Right lung (tissue), 5 donors: ENCODE data around the gene KLC1. TPM values are rescaled to one million over a fixed set of nuclear protein-coding genes. Genes with fewer than 3 reads are reported as not detected.
"Not testable (repeated sequence)": the region's sequence is repeated elsewhere in the genome, so short reads cannot be mapped to it uniquely, and the experiment has no call there.

ENCODE experiments used
- DNase-seq, 2 donors: peaks; one replicate each; pipeline ENCODE4 v3.0.0-alpha.2; 2013
- polyA plus RNA-seq, 5 donors: library from polyadenylated mRNA; unstranded; fragments of 120-200 nt; gene quantifications; one replicate each; pipeline versions ENCODE4 v1.2.1 to v1.2.3, GENCODE V29; 2013; ENCODE audit warnings: inconsistent platforms in 1 of 5, low replicate concordance in 1 of 5; ENCODE audit not compliant: insufficient read length in 5 of 5, insufficient read depth in 1 of 5

Gene KLC1
- polyA plus RNA-seq, 5 donors: 111 to 152 (median 142) TPM

DNA sequence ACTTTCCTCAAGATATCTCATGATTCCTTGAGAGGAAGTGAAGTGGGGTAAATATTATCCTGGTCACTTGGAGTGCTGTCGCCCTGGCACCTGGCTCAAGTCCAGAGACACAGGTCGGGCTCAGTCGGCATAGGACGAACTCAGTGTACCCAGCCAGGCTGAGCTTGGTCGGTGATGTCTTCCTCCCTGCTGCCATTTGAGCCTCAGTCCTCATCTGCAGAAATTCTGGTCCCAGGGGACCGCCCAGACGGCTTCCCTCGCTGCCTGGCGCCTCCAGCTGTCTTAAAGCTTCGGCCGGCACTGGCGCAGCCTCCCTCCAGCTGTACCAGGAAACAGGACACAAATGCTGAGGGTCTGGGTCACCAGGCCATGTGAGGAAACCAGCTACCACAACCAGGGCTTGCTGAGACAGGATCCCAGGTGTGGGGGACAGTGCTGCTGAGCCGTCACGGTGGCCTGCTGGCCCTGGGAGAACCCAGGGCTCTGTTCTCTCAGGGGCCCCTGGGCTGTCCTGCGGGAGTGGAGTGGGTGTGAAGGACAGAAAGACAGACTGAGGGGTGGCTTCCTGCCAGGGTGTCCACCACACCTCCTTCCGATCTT, 5.0 kb upstream of the KLC1 start:
- DNase-seq: peak; percentile 32 to 54

DNA sequence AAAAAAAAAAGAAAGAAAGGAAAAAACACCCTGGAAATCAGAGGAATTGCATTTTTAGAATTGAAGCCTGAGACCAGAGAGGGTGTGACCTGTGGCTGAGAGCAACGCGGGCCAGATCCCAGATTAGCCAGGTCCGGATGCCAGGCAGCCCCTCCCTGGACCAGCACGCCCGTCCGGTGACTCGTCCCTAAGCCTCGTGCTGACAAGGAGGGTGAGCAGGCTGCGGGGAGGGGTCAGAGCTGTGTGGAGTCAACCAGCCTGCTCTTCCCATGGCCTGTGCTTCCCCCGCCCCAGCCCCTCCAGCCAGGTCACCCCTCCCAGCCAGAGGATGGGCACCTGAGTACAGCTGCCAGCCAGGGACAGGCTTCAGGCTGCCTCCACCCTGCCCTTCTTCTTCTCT, 4.2 kb upstream of the KLC1 start:
- no peak for DNase-seq

DNA sequence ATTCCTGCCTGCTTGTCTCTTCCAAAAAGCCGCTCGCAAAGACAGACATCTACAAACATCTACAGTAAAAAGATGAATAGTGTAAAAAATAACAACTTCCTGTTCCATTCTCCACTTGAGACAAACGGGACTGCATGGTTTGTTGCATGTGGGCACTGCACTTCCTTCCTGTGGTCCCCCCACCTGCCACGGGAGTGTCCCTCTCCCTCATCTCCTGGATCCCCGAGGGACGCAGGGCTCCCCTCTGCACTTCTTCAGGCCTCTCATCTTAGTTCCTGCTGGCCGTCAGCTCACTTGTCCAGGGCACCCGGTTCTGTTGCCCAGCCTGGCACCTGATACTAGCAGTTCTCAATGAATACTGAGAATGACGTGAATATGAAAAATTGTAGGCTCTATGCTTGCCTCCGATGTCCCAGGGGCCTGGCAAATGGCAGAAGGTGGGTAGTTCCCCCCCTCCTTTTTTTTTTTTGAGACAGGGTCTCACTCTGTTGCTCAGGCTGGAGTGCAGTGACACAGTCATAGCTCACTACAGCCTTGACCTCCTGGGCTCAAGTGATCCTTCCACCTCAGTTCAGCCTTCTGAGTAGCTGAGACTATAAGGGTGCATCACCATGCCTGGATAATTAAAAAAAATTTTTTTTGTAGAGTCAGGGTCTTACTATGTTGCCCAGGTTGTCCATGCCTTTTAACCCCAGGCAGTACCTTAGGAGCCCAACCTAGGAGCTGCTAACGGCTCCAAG, 3.5 kb upstream of the KLC1 start:
- DNase-seq: no peak

DNA sequence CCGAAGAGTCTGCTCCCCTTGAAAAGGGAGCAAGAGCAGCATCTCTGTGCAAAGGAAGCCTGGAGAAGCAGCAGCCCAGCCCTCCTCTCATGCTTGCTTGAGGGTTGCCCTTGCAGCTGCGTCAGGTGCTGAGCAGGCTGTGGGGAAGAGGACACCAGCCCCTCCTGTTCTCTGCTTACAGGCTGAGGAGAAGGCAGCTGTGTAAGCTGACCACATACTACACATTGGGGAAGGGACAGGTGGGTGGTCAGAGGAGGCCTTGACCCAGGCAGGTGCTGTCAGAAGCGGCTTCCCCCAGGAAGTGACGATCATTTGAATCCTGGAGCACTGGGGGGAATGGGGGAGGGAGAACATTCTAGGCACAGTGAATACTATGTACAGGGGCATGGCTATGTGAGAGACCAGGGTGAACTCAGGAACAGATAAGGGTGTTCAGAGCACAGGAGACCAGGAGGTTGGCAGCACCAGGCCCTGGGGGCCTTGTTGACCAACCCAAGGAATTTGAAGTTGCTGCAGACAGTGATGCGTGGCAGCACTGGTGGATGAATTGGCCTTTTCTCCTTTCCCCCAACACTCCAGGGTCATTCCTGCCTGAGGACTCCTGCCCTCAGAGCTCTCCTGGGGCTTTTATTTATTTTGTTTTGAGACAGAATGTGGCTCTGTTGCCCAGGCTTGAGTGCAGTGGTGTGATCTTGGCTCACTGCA, 2.7 kb upstream of the KLC1 start:
- DNase-seq: no peak

DNA sequence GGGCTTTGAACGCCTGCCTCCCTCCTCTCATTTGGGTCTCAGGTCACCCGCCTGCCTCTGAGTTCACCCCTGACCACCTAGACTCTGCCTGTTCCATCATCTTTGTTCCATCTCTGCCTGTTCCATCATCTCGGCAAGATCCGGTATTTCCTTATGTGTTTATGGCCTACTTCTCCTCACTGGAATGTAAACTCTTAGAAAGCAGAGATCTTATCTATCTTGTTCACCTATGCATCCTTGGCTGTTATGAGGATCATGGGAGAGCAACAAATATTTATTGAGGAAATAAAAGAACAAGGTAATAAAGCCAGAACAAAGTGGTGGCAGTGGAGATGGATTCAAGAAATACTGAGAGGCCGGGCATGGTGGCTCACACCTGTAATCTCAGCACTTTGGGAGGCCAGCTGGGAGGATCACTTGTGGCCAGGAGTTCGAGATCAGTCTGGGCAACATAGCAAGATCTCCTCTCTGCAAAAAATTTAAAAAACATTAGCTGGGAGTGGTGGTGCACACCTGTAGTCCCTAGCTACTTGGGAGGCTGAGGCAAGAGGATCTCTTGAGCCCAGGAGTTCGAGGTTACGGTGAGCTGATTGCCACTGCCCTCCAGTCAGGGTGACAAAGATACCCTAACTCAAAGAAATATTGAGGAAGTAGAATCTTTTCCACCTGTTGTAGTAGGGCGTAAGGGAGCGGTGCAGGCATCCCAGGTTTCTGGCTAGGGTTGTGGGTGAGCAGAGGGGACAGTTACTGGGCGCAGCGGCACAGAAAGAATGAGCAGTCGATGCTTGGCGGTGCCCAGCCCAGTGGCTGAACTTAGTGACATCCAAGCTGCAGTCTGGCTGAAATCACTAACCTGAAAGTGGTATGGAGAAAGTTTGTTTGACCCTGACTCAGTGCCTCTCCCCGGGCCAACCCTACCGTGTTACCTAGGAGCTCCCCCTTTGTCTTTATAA, 1.7 kb upstream of the KLC1 start:
- no peak for DNase-seq

DNA sequence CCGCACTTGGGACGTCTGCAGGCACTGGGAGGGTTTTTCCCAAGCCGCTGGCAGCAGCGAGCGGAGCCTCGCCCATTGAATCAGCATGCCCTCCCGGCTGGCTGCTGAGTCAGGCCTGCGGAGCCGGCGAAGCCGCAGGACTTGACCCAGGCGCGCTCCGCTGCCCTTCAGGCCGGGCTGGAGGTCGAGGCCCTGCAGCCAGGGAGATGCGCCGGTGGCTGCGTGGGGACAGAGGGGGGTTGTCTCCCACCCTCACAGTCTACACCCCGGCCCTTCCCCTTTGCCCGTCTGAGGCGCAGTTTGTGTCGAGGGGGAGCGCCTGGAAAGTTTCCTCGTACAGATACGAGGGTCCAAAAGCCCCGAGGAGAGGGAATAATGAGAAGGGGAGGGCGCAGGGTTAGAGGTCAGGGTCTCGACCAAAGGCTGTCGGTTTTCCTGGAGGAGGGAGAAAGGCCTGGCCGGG, 759 bp upstream of the KLC1 start:
- peak; percentile 31 to 49 for DNase-seq

DNA sequence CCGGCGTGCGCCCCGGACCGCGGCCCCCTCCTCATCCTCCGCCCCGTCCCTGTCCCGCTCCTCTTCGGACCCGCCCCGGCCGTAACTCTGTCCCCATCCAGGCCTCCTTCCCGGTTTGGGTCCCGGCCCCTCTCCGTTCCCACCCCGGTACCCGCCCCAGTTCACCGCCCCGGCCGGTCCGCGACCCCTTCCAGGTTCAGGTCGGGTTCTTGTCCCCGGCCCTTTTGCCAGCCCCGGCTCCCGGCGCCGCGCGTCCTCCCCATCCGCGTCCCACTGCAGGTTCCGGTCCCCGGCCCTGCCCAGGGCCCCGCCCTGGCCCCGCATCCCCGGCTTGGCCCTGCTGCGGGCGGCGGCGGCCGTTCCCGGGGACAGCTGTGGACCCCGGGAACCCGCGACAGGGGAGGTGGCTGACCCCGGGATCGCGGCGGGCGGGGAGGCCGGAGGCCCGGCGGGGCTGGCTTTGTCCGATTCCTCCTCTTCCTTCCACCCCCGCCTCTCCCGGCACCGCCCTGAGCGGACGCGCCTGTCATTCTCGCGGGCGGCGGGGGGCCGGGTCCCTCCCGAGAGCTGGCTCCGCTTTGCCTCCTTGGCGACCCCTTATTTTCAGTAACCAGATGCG, 601 bp downstream of the KLC1 start:
- DNase-seq: peak; percentile 34 to 40

DNA sequence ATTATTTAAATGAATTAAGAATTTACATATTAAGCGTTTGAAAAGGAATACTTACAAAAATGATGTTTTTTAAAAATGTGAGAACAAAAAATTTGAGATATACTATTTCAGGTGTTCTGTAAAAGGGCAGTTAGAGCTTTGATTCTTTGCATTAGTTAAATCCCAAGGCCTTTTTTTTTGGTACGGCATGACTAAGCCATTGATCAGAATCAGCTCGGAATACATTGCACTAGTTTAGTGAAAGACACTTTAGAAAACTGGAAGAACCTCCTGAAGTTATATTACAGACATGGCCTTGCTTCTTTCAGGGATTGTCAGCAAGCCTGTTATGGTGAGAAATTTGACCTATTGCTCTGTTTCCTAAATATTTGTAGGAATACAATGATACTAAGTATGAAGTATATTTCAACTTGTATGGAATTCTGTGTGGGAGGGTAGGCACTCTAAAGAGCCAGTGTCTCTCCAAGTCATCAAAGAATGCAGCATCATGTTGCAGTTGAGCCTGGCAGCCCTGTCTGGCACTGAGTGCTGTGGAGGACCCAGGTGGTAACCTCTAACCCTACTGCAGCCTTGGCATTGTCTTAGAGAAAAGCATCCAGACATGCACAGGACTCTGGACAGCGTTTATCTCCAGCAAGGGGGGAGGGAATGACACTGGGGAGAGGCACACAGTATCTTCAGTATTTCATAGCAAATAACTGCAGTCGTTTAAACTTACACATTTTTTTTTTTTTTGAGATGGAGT, 1.5 kb downstream of the KLC1 start:
- DNase-seq: no peak

DNA sequence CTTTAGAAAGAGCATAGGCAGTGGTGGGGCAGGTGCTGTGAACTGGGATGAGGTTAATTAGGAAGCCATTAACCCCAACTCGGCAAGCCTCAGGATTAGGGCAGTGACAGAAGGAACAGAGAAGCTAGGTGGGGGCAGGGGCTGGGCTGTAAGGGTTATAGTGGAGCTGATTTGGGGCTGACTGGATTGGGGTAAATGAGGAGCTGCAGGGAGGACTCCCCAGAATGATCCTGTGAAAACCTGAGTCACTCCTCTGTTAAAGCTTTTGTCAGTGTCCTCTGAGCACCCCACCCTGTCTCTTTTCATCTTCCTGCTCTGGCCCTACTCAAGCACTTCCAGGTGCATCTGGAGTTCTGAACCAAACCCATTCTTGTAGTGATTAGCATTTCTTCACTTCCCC, 4.4 kb downstream of the KLC1 start:
- no peak for DNase-seq

DNA sequence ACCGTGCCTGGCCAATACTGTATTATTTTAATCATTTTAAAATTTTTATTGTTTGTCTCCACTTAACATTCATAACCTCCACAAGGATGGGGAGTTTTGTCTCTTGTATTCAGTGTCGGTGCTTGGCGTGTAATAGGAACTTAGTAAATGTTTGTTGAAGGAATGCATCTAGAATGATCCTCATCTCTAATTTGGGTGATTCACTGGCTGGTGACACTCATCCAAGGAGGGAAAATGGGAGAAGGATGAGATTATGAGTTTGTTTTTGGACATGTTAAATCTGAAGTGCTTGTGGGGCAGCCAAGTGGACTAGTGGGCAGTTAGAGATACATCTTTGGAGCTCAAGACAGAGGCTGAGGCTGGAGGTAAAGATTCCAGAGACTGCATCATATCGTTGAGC, 5.1 kb downstream of the KLC1 start:
- DNase-seq: no peak

DNA sequence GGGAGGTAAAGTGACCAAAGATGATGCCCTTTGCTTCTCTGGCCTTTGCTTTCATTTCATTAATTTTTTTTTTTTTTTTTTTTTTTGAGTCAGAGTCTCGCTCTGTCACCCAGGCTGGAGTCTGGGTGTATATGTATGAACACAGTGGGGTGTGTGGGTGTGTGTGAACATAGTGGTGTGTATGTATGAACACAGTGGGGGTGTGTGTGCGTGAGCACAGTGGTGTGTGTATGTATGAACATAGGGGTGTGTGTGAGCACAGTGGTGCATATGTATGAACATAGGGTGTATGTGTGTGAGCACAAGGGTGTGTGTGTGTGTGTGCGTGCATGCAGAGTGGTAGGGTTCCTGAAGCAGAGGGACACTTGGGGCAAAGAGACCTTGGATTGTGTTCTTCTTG, 9.6 kb downstream of the KLC1 start:
- no peak for DNase-seq

DNA sequence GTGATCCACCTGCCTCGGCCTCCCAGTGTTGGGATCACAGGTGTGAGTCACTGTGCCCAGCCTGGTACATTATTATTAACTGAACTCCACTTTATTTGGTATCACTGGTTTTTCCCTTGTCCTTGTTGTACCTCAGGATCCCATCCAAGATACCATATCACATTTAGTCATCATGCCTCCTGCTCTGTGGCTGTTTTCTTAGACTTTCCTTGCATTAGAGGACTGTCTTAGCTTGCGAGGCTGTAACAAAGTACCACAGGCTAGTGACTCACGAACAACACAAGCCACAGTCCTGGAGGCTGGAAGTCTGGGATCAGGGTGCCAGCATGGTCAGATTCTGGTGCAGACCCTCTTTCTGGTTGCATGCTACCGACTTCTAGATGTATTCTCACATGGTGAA, 12.2 kb downstream of the KLC1 start:
- DNase-seq: no peak

DNA sequence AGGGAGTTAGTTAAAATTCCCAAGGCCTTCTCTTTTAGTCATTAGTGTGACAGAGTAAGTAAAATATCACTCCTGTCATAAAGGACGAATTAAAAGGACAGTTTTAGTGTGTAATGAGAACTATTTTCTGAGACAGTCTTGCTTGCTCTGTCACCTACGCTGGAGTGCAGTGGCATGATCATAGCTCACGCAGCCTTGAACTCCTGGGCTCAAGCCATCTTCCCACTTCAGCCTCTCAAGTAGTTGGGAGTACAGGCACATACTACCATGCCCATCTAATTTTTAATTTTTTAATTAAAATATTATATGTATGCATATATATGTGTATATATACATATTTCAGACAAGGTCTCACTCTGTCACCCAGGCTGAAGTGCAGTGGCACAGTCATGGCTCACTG, 17.2 kb downstream of the KLC1 start:
- DNase-seq: no peak

DNA sequence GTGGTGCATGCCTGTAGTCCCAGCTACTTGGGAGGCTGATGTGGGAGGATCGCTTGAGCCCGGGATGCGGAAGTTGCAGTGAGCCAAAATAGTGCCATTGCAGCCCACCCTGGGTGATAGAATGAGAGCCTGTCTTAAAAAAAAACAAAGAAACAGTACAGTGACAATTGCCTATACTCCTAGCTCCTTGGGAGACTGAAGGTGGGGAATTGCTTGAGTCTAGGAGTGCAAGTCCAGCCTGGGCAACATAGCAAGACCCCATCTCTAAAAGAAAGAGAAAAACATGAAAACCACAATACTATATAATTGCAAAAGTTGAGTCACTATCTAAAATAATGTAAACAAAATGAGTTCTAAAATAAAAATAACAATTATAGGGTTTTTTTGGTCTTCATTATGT, 20.0 kb downstream of the KLC1 start:
- no peak for DNase-seq

DNA sequence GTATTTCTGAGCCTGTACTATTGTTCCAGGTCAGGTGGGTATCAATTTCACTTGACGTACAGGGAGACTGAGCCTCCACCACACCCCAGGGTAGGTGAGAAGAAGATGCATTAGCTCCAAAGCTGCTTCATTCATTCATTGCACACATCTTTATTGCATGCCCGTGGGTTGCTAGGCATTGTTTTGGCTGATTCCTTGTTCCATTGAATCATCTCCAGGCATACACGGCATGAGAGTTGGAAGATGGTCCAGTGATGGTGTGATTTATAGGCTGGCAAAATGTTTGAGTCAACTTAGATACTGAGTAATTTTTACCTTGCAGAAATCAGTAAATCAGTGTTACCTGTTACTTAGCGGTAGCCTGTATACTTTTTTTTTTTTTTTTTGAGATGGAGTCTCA, 21.2 kb downstream of the KLC1 start:
- DNase-seq: no peak

DNA sequence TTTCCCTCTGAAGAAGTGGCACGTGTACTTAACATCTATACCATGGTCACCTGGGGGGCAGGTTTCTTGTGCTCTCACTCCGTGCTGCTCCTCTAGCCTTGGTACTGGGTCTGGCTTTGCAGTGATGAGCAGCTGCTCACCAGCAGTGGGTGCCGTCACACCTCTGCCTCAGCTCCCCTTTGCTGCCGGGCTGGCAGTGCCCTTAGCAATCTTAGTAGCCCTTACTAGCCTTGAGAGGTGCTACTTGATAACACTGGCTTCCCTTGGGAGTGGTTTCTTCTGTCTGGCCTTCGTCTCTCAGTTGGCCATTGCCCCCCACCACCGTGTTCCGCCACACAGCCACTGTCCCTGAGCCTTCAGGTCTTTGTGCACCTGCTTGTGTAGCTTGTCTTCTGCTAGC, 22.6 kb downstream of the KLC1 start:
- DNase-seq: no peak

DNA sequence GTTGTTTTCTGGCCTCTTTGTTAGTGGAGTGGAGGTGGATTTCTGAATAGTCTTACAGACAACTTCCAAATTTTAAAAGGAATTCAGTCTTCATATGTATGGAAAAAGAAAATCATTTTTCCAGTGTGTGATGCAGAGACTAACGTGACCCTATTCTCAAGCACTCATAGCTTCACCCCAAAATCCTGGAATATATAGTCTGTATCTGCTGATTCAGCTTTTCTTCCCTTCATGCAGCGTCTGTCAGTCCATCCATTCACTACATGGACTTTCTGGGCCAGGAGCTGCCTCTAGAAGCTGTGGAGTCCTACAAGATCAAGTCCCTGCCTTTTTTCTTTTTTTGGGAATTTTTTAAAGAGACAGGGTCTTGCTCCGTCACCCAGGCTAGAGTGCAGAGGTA, 23.8 kb downstream of the KLC1 start:
- no peak for DNase-seq

DNA sequence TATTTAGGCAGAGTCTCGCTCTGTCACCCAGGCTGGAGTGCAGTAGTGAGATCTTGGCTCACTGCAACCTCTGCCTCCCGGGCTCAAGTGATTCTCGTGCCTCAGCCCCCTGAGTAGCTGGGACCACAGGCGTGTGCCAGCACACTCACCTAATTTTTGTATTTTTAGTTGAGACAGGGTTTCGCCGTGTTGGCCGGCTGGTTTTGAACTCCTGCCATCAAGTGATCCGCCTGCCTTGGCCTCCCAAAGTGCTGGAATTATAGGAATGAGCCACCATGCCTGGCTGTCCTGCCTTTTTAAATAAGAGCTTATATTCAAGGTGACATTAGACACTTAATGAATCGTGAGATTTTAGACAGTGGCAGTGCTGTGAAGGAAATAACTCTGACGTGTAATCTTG, 24.3 kb downstream of the KLC1 start:
- not testable (repeated sequence) for DNase-seq

DNA sequence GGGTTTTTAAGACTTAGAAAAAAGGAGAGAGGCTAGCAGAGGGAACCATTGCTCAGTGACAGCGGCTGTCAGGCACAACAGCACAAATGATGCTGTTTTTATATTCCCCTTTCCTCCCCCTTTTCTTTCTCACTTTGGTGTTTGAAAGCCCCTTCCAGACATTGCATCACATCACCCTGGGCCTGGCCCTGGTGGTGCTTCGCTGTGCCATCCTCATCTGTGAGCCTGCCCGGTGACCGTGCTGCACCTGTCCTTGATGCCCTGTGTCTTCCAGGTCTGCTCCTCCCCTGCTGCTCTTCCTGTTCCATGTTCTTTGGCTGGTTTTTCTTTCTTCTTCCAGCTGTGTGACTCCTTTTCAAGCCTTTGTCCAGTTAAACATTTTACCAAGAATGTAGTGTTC, 24.8 kb downstream of the KLC1 start:
- no peak for DNase-seq

DNA sequence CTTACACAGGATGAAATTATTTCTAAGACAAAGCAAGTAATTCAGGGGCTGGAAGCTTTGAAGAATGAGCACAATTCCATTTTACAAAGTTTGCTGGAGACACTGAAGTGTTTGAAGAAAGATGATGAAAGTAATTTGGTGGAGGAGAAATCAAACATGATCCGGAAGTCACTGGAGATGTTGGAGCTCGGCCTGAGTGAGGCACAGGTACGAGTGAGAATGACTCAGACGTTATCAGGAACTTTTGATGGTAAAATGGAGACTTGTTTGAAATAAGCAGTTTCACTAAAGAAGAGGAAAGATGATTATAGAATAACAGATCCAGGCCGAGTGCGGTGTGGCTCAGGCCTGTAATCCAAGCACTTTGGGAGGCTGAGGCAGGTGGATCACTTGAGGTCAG, 25.6 kb downstream of the KLC1 start:
- no peak for DNase-seq
